Brain microvascular endothelial cell (primary cell): Measurements from ENCODE around the gene EPN2.

Experiments
- DNase-seq: peaks from one replicate; pipeline ENCODE4 v3.0.0-alpha.2; 2020
- H3K27ac ChIP-seq: fragments of 250-450 bp; sonication (Bioruptor Pico); 2 replicates; pipeline ENCODE4 v1.5.1; 2020; ENCODE audit warnings: mild to moderate bottlenecking, moderate library complexity
- H3K27me3 ChIP-seq: fragments of 250-450 bp; sonication (Bioruptor Pico); replicated peaks from 2 replicates; pipeline ENCODE4 v1.5.1; 2020; ENCODE audit warnings: mild to moderate bottlenecking
- H3K36me3 ChIP-seq: fragments of 250-450 bp; sonication (Bioruptor Pico); replicated peaks from 2 replicates; pipeline ENCODE4 v1.5.1; 2020; ENCODE audit warnings: mild to moderate bottlenecking
- H3K4me3 ChIP-seq: 2 replicates; pipeline ENCODE4 v1.5.1; 2011; ENCODE audit warnings: low read depth, mild to moderate bottlenecking, control low read depth, low read length, moderate library complexity
- in situ Hi-C: cut with HindIII; loops from 2 replicates; pipeline ENCODE4 v1.10.0; 2017; ENCODE audit warnings: low sequenced_read_pairs, low pct_ligation_motif_present
- TF ChIP-seq, protein P1 (sequence below): IDR thresholded peaks from 2 replicates; pipeline ENCODE4 v1.5.1; 2011; ENCODE audit warnings: low read depth, mild to moderate bottlenecking, moderate library complexity, low read length, control low read depth, inconsistent platforms; ENCODE audit errors: missing control alignments

The EPN2 gene

DNA sequence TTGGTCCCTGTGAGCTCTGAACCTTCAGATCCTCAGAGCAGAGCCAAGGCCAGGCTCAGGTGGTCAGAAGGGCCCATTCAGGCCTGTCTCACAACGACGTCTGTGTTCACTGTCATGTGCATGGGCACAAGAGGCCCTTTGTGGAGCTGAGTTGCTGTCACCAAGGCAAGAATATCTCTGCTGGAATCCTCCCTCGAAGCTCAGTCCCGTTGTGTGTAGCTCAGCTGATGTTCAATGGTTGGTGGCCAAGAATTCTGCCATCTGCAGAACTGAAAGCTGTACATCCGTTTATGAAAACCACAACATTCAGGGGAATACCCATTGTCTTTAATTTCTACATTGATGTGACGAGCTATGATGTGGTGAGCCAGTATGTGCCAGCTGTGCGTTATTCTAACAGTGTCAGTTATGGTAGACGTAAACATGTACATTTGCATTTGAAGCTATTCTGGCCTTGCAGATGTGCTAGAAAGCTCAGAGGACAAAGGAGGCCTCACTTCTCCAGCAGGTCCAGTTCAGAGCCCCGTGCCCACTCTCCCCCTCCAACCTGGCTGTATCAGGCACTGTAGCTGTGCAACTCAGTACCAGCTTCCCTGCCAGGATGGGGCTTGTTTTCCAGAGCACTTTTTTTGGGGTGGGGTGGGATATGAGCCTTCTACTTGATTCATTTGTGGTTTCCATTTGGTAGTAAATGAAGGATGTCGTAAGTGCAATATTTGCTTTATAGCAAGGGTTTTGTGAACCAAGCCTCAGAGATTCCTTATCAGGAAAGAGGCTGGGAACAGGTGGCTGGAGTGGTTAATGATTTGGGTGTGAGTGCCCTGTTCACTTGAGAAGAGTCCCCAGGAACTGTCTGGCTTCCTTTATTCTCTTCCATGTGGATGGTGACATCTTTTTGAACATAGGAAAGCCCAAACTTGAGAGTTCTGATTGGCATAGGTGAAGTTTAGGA lies 69.3 kb downstream of the EPN2 start:
- DNase-seq = no peak
- H3K4me3 ChIP-seq = no peak overlapping the region
- H3K27ac ChIP-seq = no peak overlapping the region

DNA sequence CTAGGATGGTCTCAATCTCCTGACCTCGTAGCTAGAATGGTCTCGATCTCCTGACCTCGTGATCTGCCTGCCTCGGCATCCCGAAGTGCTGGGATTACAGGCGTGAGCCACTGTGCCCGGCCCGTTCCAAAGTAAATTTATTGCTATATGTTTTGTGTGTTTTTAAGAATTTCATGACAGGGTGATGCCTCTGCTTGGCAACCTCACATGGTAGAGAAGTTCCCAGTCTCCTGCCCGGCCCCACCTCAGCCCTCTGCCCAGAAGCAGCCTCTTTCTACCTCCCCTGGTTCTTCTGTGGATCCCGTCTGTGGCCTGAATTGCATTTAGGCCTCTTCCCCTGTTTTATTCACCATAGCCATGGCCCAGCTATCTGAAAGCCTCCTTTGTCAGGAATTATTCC lies 70.4 kb downstream of the EPN2 start:
- DNase-seq = no peak
- no peaks in the 10 kb centered on the region for H3K27me3 ChIP-seq
- TF ChIP-seq, protein P1, sequence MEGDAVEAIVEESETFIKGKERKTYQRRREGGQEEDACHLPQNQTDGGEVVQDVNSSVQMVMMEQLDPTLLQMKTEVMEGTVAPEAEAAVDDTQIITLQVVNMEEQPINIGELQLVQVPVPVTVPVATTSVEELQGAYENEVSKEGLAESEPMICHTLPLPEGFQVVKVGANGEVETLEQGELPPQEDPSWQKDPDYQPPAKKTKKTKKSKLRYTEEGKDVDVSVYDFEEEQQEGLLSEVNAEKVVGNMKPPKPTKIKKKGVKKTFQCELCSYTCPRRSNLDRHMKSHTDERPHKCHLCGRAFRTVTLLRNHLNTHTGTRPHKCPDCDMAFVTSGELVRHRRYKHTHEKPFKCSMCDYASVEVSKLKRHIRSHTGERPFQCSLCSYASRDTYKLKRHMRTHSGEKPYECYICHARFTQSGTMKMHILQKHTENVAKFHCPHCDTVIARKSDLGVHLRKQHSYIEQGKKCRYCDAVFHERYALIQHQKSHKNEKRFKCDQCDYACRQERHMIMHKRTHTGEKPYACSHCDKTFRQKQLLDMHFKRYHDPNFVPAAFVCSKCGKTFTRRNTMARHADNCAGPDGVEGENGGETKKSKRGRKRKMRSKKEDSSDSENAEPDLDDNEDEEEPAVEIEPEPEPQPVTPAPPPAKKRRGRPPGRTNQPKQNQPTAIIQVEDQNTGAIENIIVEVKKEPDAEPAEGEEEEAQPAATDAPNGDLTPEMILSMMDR = no peak

More for the DNA sequence above, 69.3 kb downstream of the EPN2 start:
- in situ Hi-C loops = no loop called here
- TF ChIP-seq, protein P1 = no peak
- H3K27me3 ChIP-seq = no peaks in the 10 kb centered on the region
- no peaks in the 10 kb centered on the region for H3K36me3 ChIP-seq

DNA sequence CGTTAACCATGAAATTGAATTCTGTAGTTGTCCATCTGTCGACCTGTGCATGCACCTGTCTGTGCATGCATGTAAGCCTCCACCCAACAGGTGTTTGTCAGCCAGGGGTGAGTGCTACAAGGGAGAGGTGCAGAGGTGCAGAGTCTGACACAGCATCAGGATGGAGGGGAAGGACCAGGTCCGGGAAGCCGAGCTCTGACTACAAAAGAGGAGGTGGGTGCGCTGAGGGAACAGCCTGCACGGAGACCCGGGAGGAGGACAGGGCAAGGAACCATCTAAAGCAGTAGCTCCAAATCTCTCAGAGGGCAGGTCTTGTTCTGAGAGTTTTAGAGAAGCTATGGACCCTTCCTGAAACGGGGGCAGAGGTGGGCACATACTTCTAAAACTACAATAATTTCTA lies 71.2 kb downstream of the EPN2 start:
- H3K27ac ChIP-seq = no peak overlapping the region
- no peaks in the 10 kb centered on the region for H3K27me3 ChIP-seq
- H3K4me3 ChIP-seq = no peak overlapping the region
- peaks cover 6% of the 10 kb centered on the region for H3K36me3 ChIP-seq
- DNase-seq = no peak
- in situ Hi-C loops = no loop called here
- TF ChIP-seq, protein P1 = no peak

More for the DNA sequence above, 70.4 kb downstream of the EPN2 start:
- H3K27ac ChIP-seq = no peak overlapping the region
- peaks cover 6% of the 10 kb centered on the region for H3K36me3 ChIP-seq
- in situ Hi-C loops = no loop called here
- H3K4me3 ChIP-seq = no peak overlapping the region

DNA sequence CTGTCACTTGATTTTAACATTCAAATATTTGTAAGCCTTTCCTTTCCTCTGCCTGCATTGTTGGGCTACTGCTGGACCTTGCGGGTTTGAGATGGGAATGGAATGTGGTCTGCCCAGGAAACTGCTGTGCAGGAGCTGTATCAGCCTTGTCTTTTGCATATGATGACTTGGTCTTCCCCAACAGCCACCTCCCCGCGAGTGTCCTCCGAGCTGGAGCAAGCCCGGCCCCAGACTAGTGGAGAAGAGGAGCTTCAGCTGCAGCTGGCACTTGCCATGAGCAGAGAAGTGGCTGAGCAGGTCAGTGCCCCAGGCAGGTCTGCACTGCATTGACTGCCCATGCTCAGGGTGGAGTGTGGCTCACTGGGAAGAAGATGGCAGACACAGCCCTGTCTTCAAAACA lies 72.5 kb downstream of the EPN2 start:
- Histone ChIP-seq H3K27me3 (no peaks in the 10 kb centered on the region), H3K36me3 (peaks cover 6% of the 10 kb centered on the region), H3K4me3 (no peak overlapping the region), H3K27ac (no peak overlapping the region)
- no peak for DNase-seq
- in situ Hi-C loops = no loop called here
- TF ChIP-seq, protein P1 = no peak

DNA sequence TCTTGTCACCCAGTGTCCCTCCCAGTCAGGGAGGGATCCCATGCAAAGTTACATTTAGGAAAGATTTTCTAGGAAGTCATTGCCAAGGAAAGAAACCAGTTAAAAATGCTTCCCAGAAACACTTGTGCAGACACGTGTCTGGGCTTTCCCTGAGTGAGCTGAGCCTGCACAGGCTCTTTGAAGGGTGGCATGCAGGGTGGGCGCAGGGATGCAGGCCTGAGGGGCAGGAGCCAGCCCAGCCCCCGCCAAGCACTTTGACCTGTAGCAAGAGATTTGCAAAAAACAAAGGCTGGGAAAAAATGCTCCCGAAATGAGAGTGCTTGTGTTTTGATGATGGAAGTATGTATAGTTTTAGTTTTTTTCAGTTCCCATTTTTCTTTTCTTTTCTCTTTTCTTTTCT lies 73.0 kb downstream of the EPN2 start:
- Histone ChIP-seq H3K27ac (no peak overlapping the region), H3K4me3 (no peak overlapping the region), H3K27me3 (no peaks in the 10 kb centered on the region), H3K36me3 (peaks cover 6% of the 10 kb centered on the region)
- no peak for DNase-seq
- in situ Hi-C loops = no loop called here
- TF ChIP-seq, protein P1 = no peak
